Measurements from ENCODE around the gene SCN5A. TPM values are rescaled to one million over a fixed set of nuclear protein-coding genes. Genes with fewer than 3 reads are reported as not detected.

The SCN5A gene
- total RNA-seq, 2 experiments from 2014 or later = 0.10 TPM; not detected in 1

GRCh38 chr3:38653685-38654537 lies 4.4 kb upstream of the SCN5A start:
- Mint-ChIP-seq H3K9me3 (no peaks in the 10 kb centered on the region), H3K4me3 (no peak overlapping the region), H3K4me1 (peaks cover 2% of the 10 kb centered on the region), H3K36me3 (ENCODE audit: low read depth) (no peaks in the 10 kb centered on the region), H3K27me3 (peaks cover 34% of the 10 kb centered on the region), H3K27ac (no peak overlapping the region)
- ChIA-PET POLR2A (no interaction called here), CTCF (interaction anchor here (0.9 to 4.1 kb wide), 2 partner anchors 8 to 133 kb away, joined by 3 to 43 read pairs; no protein-coding TSS in a partner anchor)
- no peak for DNase-seq

GRCh38 chr3:38652934-38653333 lies 3.4 kb upstream of the SCN5A start:
- CTCF ChIA-PET = interaction anchor here (0.9 to 3.0 kb wide), 4 partner anchors 9 to 131 kb away, joined by 3 to 52 read pairs (median 7); no protein-coding TSS in a partner anchor
- no peak for DNase-seq

DNA sequence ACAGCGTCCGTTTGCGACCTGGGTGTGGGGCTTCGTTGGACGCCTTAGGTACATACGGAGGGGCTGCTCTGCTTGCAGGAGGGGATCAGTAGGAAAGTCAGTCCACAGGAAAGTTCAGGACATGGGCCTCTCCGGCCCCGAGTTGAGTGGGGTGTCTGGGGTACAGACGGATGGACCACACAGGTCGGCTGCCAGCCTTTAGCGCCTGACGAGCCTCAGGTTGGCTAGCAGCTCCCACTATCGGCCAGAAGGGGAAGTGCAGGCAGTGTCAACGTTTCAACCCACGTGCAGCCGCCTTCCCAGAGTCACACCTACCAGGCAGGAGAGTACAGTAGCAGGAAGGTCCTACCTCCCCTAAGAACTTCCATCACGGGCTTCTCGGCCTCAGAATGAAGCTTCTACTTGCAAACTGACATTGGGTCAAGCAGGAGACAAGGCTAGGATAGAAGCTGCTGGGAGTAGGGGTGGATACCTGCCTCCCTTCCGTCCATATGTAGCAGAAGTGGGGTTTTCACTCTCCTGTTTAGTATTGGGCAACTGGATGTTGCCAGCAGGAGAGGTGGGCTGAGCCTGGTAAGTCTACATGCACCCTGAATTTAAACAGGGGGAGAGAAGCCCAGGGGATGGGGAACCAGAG lies 1.8 kb upstream of the SCN5A start:
- H3K4me3 Mint-ChIP-seq = no peak overlapping the region
- POLR2A ChIA-PET = interaction anchor here (0.7 to 1.0 kb wide), 2 partner anchors 19 to 132 kb away, joined by 3 read pairs; no protein-coding TSS in a partner anchor
- peaks cover 19% of the 10 kb centered on the region for H3K27me3 Mint-ChIP-seq
- no peaks in the 10 kb centered on the region for H3K36me3 Mint-ChIP-seq (ENCODE audit: low read depth)
- peaks cover 7% of the 10 kb centered on the region for H3K4me1 Mint-ChIP-seq
- DNase-seq = peak; percentile 73
- no peak overlapping the region for H3K27ac Mint-ChIP-seq
- CTCF ChIA-PET = interaction anchor here (0.7 to 3.0 kb wide), 20 partner anchors 10 to 350 kb away, joined by 3 to 52 read pairs (median 4); partner anchors contain the start of gene EXOG
- no peaks in the 10 kb centered on the region for H3K9me3 Mint-ChIP-seq

More at GRCh38 chr3:38652934-38653333, 3.4 kb upstream of the SCN5A start:
- Mint-ChIP-seq H3K4me3 (no peak overlapping the region), H3K36me3 (ENCODE audit: low read depth) (no peaks in the 10 kb centered on the region), H3K4me1 (peaks cover 7% of the 10 kb centered on the region), H3K9me3 (no peaks in the 10 kb centered on the region), H3K27ac (no peak overlapping the region), H3K27me3 (peaks cover 30% of the 10 kb centered on the region)
- POLR2A ChIA-PET = no interaction called here

DNA sequence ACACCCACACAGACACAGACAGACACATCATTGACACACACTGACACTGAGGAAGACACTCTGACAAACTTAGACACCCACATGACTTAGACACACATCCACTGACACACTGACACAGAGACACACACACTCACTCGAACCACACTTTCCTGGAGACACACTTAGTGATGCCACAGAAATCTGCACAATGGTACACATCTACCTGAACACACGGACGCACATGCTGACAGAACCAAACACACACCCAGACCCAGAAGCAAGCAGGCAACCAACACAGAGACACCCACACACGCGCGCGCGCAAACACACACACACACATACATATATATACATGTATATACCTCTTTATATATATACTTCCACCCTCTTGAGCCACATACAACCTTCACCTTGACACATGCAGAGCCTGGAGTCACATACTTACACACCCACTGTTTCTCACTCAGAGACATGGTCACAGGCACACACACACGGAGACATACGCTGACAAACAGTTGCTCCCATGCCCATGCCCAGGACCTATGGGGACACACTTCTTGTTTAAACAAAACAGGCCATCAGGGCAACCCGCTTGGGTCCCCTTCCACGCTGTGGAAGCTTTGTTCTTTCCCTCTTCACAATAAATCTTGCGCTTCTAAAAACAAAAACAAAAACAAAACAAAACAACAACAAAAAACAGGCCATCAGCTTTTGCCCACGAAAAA lies 913 bp upstream of the SCN5A start:
- ChIA-PET CTCF (interaction anchor here (0.7 to 3.0 kb wide), 14 partner anchors 10 to 158 kb away, joined by 3 to 52 read pairs (median 5); partner anchors contain the start of gene EXOG), POLR2A (interaction anchor here (0.7 to 1.0 kb wide), 2 partner anchors 20 to 131 kb away, joined by 3 read pairs; no protein-coding TSS in a partner anchor)
- H3K4me3 Mint-ChIP-seq = no peak overlapping the region
- H3K4me1 Mint-ChIP-seq = peaks cover 7% of the 10 kb centered on the region
- H3K36me3 Mint-ChIP-seq (ENCODE audit: low read depth) = no peaks in the 10 kb centered on the region
- DNase-seq = no peak
- peaks cover 15% of the 10 kb centered on the region for H3K27me3 Mint-ChIP-seq
- H3K27ac Mint-ChIP-seq = no peak overlapping the region
- H3K9me3 Mint-ChIP-seq = no peaks in the 10 kb centered on the region

- ChIA-PET POLR2A (no interaction called here), CTCF (interaction anchor here (3.6 kb wide), 1 partner anchor 127 kb away, joined by 21 read pairs; no protein-coding TSS in a partner anchor)
- Mint-ChIP-seq H3K4me1 (peaks cover 7% of the 10 kb centered on the region), H3K27me3 (peaks cover 19% of the 10 kb centered on the region), H3K27ac (no peak overlapping the region), H3K36me3 (ENCODE audit: low read depth) (no peaks in the 10 kb centered on the region), H3K4me3 (peak overlapping the region; percentile 48), H3K9me3 (no peaks in the 10 kb centered on the region)
- no peak for DNase-seq
Measured at GRCh38 chr3:38648659-38649499, 608 bp downstream of the SCN5A start.

DNA sequence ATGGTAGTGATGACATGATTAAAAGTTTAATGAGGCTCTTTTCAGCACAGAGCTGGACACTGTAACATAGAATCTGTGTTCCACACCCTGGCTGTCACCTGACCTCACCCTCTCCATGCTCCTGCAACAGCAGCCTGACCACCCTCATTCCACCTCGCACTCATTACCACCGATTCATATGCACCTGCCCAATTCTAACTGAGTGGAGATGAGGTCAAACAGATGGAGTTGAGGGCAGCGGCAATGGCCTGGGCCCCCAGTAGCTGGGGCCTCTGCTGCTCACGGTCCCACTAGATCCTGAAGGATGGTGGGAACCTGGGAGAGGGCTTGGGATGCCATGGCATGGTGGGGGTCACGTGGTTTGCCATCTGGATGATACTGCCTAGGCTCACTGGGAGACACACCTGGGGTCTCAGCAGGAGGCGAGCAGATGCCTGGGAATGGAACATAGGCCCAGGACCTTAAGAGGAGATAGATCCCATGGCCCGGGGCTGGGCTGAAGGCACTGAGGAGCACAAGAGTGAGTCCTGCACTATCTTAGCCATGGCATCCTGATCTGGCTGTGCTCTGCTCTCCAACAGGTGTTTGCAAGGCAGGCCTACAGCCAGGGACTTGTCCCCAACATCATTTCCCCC lies 1.3 kb downstream of the SCN5A start:
- Mint-ChIP-seq H3K4me1 (peaks cover 7% of the 10 kb centered on the region), H3K27ac (no peak overlapping the region), H3K36me3 (ENCODE audit: low read depth) (no peaks in the 10 kb centered on the region), H3K9me3 (no peaks in the 10 kb centered on the region), H3K27me3 (peaks cover 14% of the 10 kb centered on the region), H3K4me3 (peak overlapping the region; percentile 48)
- ChIA-PET CTCF (interaction anchor here (1.7 to 3.6 kb wide), 3 partner anchors 14 to 352 kb away, joined by 4 to 21 read pairs (median 9); no protein-coding TSS in a partner anchor), POLR2A (no interaction called here)
- no peak for DNase-seq

DNA sequence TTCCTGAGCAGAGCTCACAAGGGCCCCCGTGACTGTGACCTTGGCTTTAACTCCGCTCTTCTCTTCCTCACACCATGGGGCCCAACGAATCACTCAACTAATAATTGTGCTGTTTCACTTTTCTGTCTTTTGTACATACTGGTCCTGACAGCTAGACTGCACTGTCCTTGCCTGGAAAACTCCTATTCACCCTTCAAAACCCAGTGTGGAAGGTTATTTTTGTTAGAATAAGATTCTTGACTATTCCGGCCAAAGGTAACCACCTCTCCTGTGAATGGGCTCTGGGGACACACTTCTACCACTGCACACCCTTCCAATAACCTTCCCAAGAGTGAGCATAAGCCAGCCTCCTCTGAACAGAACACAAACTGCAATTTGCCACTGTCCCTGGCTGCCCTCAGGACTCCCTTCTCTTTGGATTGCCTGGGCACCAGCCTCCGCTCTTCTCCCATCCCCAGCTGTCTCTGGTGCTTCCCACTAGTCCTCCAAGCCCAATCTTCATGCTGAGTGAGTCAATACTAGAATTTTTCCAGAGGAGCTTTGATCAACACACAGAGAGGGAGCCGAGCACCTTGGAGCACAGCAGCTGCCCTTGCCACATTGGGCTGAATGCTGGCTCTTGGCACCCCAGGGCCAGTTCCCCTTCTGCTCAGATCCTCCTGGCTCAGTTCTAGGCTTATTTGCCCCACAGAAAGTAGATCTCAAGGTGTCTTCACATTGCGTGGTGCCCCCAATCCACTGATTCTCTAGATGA lies 2.1 kb downstream of the SCN5A start:
- Mint-ChIP-seq H3K27ac (no peak overlapping the region), H3K27me3 (peaks cover 9% of the 10 kb centered on the region), H3K36me3 (ENCODE audit: low read depth) (no peaks in the 10 kb centered on the region), H3K4me1 (peaks cover 7% of the 10 kb centered on the region), H3K9me3 (no peaks in the 10 kb centered on the region), H3K4me3 (no peak overlapping the region)
- DNase-seq = no peak
- POLR2A ChIA-PET = no interaction called here
- CTCF ChIA-PET = interaction anchor here (0.6 to 3.6 kb wide), 14 partner anchors 8 to 644 kb away, joined by 3 to 21 read pairs (median 4); partner anchors contain the start of gene EXOG

DNA sequence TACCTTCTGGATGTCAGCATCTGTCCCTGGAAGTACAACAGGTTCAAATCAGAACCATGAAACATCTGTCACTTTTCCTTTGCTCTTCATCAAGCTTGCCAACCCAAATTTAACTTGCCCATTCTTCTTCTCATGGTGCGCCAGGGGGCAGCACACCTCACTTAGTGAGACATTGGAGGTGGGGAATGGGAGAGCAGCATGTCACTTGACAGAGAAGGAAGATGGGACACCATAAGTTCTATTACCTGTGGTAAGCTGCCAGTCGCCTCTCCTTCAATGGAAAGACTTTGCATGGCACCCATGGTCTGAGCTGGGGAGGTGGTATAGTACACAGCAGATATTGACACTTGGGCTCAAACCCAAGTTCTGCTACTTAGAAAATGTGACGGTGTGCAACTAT lies 2.9 kb downstream of the SCN5A start:
- peak; percentile 27 for DNase-seq
- Mint-ChIP-seq H3K4me3 (no peak overlapping the region), H3K4me1 (peaks cover 7% of the 10 kb centered on the region), H3K27me3 (peaks cover 5% of the 10 kb centered on the region), H3K27ac (no peak overlapping the region), H3K36me3 (ENCODE audit: low read depth) (no peaks in the 10 kb centered on the region), H3K9me3 (no peaks in the 10 kb centered on the region)
- CTCF ChIA-PET = interaction anchor here (0.6 to 3.6 kb wide), 16 partner anchors 9 to 645 kb away, joined by 3 to 21 read pairs (median 4); partner anchors contain the start of gene EXOG
- POLR2A ChIA-PET = no interaction called here

DNA sequence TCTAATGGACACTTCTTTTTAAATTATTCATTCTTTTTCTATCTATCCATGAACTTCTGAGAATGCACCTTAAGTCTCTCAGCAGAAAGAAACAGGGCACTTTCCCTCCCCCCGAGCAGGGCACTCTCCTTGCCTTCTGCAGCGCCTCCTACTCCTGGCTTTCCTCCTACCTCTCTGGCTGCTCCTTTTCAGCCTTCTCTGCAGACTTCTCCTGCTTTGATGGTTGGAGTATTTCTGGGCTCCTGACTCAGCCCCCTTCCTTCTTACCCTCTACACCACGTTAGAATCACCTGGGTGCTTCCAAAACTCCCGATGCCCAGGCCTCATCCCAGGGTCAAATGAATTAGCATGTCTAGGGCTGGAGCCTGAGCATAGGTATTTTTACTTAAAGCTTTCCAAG lies 3.4 kb downstream of the SCN5A start:
- ChIA-PET CTCF (interaction anchor here (0.7 to 3.6 kb wide), 13 partner anchors 9 to 646 kb away, joined by 3 to 21 read pairs (median 4); partner anchors contain the start of gene EXOG), POLR2A (no interaction called here)
- H3K9me3 Mint-ChIP-seq = no peaks in the 10 kb centered on the region
- H3K4me3 Mint-ChIP-seq = no peak overlapping the region
- peaks cover 5% of the 10 kb centered on the region for H3K27me3 Mint-ChIP-seq
- H3K27ac Mint-ChIP-seq = no peak overlapping the region
- H3K4me1 Mint-ChIP-seq = peaks cover 5% of the 10 kb centered on the region
- DNase-seq = no peak
- H3K36me3 Mint-ChIP-seq (ENCODE audit: low read depth) = no peaks in the 10 kb centered on the region

- CTCF ChIA-PET = interaction anchor here (1.9 to 3.6 kb wide), 3 partner anchors 15 to 124 kb away, joined by 5 to 21 read pairs (median 6); no protein-coding TSS in a partner anchor
- no peak overlapping the region for H3K4me3 Mint-ChIP-seq
Measured at GRCh38 chr3:38645601-38646000, 3.9 kb downstream of the SCN5A start.

DNA sequence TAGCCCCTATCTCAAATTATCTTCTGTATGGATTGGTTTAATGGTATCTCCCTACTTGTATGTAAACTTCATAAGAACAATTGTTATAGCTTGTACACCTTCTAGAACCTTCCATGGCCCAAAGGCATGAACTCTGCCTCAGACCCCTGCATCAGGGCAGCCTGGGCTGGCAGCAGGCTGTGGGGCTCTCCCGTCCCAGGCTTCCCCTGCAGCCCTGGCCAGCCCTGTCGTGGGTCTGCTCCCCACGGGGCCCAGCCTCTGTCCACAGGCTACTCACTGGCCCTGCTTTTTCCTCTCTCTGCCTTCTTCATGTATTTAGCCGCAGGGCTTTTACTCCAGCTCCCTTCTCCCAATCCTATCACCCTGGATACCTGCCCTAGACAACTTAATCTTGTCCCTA lies 4.4 kb downstream of the SCN5A start:
- H3K4me1 Mint-ChIP-seq = peaks cover 4% of the 10 kb centered on the region
- H3K4me3 Mint-ChIP-seq = no peak overlapping the region
- CTCF ChIA-PET = interaction anchor here (1.9 kb wide), 1 partner anchor 14 kb away, joined by 5 read pairs; no protein-coding TSS in a partner anchor
- no peak for DNase-seq
- H3K27ac Mint-ChIP-seq = no peak overlapping the region
- H3K9me3 Mint-ChIP-seq = no peaks in the 10 kb centered on the region
- H3K27me3 Mint-ChIP-seq = peaks cover 5% of the 10 kb centered on the region
- POLR2A ChIA-PET = no interaction called here
- H3K36me3 Mint-ChIP-seq (ENCODE audit: low read depth) = no peaks in the 10 kb centered on the region

More at GRCh38 chr3:38645601-38646000, 3.9 kb downstream of the SCN5A start:
- Mint-ChIP-seq H3K4me1 (peaks cover 4% of the 10 kb centered on the region), H3K27me3 (peaks cover 5% of the 10 kb centered on the region), H3K27ac (no peak overlapping the region), H3K36me3 (ENCODE audit: low read depth) (no peaks in the 10 kb centered on the region), H3K9me3 (no peaks in the 10 kb centered on the region)
- peak; percentile 4 for DNase-seq
- POLR2A ChIA-PET = no interaction called here
